Measurements from ENCODE around the gene UQCRQ. TPM values are rescaled to one million over a fixed set of nuclear protein-coding genes. Genes with fewer than 3 reads are reported as not detected.

Gene UQCRQ
- 150 and 208 TPM in 2 replicates for total RNA-seq

DNA sequence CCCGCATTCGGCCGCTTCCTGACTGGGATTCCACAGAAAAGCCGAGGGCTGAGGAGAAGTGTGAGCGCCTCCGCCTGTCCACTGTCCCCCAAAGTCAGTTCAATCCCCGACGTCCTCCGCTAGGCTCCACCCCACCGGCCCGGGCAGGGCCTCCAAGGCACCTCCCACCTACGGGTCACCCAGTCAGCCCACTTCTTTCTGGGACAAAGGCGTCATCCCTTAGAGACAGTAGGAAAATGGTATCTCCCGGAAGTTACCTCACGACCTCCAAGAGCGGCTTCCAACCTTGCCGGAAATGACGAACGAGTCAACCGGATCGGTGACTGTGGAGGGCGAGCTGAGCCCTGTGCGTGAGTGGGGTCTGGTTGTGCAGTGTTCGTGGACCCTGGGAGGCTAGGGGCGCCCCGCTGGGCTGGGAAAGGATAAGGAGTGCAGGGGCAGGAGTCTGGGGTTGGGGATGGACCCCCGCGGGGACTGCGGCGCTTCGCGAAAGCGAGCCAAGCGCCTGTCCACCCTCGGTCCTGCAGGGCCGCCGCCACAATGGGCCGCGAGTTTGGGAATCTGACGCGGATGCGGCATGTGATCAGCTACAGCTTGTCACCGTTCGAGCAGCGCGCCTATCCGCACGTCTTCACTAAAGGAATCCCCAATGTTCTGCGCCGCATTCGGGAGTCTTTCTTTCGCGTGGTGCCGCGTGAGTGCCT lies at the start of gene UQCRQ, which contains the start of gene GDF9:
Gene UQCRQ (plus strand): TSS at position 301 of the 704 bp plus-strand sequence. CDS start 240 bp downstream, at position 541.
Gene GDF9 (minus strand): TSS at position 128 of the 704 bp plus-strand sequence. CDS start 1,936 bp downstream, outside the sequence.

DNA sequence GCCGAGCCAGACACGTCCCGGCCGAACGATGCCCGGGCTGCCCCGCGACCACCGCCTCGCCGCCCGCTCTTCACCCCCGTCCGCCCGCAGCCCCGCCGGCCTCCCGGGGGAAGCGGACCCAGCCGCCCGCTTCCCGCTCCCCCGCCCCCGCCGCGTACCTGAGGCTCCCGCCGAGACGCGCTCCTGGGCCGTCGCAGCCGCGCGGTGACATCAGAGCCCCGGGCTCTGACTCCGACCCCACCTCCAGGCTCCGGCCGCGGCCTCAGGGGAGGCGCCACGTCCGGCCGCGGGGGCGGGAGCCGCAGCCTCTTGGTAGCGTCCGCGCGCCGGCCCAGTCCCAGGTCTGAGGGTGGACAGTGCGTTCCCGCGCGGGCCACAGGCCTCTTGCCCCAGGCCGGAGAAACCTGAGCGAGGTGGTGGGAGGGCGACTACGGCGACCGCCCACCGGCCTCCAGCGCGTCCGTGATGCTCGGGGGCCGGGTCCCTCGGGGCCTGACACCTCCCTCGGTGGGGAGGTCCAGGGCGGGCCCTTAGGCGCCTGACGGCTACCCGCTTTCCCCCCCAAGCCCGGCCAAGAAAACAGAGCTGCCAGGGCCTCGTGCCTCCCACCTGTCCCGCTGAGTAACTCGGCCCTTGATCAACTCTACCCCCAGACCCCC lies 35.9 kb upstream of the UQCRQ start, which contains the start of gene SHROOM1:
Gene SHROOM1 (minus strand): TSS at position 212 of the 659 bp plus-strand sequence. CDS start 4,507 bp downstream, outside the sequence.

DNA sequence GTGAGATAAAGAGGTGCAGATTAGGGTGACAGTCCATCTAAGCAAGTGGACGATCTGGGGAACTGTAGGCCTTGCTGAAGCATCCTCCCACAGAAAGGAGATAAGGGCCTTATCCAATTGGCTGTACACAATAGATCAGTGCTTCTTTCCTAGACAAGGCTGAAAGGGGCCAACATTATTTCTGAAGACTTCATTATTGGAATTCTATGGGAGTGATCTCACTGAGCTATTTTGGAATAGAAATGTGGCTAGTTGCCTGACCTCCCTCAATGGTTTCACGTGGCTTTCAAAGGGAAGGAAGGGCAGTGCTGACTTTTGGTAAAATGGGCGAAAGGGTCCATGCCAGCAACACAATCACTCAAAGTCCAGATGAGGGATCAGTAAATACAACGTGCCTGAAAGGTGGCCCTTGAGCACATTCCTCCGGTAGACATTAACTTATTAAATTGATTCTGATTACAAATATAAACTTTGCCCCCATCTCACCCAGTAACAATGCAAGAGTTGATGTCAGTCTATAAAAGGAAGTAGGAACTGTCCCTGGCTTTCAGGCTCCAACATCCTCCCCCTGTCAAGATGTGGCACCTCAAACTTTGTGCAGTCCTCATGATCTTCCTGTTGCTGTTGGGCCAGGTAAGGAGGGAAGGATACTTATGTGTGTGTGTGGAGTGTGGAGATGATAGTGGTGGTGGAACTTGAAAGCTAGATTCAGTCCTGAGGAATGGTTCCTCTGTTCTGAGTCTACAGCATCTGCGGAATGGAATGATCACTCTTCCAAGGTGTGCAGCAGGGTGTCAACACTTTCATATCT lies 6.9 kb downstream of the UQCRQ start, which contains the start of gene LEAP2:
Gene LEAP2 (plus strand): TSS at position 550 of the 811 bp plus-strand sequence. CDS start 27 bp downstream, at position 577.

Other genes starting within 250 kb of the UQCRQ start
- gene IL13, start 208.5 kb upstream of the UQCRQ start, total RNA-seq = 0.16 TPM in 1 of 2 replicates, not detected in the other
- gene IL4, start 192.7 kb upstream of the UQCRQ start, total RNA-seq = not detected in 2 replicates
- gene KIF3A, start 129.1 kb upstream of the UQCRQ start, total RNA-seq = 9.6 and 9.9 TPM in 2 replicates
- 0.09 TPM in 1 of 2 replicates, not detected in the other for gene CCNI2, start 119.2 kb upstream of the UQCRQ start, total RNA-seq
- 39.7 and 67.2 TPM in 2 replicates for gene SEPTIN8, start 89.4 kb upstream of the UQCRQ start, total RNA-seq
- gene SOWAHA, start 53.3 kb upstream of the UQCRQ start, total RNA-seq = under 0.01 TPM in 2 replicates
- gene SHROOM1, start 36.0 kb upstream of the UQCRQ start, total RNA-seq = 2.7 and 3.5 TPM in 2 replicates
- gene GDF9, start 173 bp upstream of the UQCRQ start, total RNA-seq = under 0.01 and 0.09 TPM in 2 replicates
- 0.16 and 0.34 TPM in 2 replicates for gene LEAP2, start 7.0 kb downstream of the UQCRQ start, total RNA-seq
- 18.5 and 29.8 TPM in 2 replicates for gene AFF4, start 97.0 kb downstream of the UQCRQ start, total RNA-seq
- 6.1 and 6.6 TPM in 2 replicates for gene ZCCHC10, start 159.9 kb downstream of the UQCRQ start, total RNA-seq
- 73.6 and 119 TPM in 2 replicates for gene HSPA4, start 185.4 kb downstream of the UQCRQ start, total RNA-seq

All from bronchial smooth muscle cell (primary cell).